Measurements from ENCODE around the gene CD99.

CD99 gene

DNA sequence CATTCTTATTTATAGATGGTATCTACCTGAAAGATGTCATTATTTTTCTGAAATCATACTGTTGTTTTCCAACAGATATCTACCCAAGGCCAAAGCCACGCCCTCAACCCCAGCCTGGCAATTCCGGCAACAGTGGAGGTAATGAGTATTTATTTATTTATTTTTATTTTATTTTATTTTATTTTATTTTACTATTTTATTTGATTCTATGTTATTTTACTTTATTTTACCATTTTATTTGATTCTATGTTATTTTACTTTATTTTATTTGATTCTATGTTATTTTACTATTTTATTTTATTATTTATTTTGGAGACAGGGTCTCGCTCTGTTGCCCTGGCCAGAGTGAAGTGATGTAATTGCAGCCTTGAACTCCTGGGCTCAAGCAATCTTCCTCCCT lies 98.5 kb downstream of the CD99 start:
- H3K4me3 ChIP-seq (ENCODE audit: control insufficient read depth, low read depth, low read length), result no peak overlapping the region
- TF ChIP-seq, protein P1, sequence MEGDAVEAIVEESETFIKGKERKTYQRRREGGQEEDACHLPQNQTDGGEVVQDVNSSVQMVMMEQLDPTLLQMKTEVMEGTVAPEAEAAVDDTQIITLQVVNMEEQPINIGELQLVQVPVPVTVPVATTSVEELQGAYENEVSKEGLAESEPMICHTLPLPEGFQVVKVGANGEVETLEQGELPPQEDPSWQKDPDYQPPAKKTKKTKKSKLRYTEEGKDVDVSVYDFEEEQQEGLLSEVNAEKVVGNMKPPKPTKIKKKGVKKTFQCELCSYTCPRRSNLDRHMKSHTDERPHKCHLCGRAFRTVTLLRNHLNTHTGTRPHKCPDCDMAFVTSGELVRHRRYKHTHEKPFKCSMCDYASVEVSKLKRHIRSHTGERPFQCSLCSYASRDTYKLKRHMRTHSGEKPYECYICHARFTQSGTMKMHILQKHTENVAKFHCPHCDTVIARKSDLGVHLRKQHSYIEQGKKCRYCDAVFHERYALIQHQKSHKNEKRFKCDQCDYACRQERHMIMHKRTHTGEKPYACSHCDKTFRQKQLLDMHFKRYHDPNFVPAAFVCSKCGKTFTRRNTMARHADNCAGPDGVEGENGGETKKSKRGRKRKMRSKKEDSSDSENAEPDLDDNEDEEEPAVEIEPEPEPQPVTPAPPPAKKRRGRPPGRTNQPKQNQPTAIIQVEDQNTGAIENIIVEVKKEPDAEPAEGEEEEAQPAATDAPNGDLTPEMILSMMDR (IDR thresholded peaks at IDR 0.05; ENCODE audit: control insufficient read depth, insufficient read depth, low read depth, low read length, missing control alignments), result no peak
- no peak for DNase-seq (ENCODE audit: low read depth)
